HG03571 (cell line): Measurements from ENCODE around the gene TAS1R3.

ENCODE experiments used
- ATAC-seq: cut with Tn5 transposase; IDR thresholded peaks from one replicate; pipeline ENCODE4 v1.9.1; 2021; ENCODE audit not compliant: unreplicated experiment

Gene TAS1R3

GRCh38 chr1:1351511-1352427 lies 20.7 kb downstream of the TAS1R3 start:
- ATAC-seq: no peak

GRCh38 chr1:1352786-1353388 lies 21.8 kb downstream of the TAS1R3 start:
- no peak for ATAC-seq

GRCh38 chr1:1353389-1354151 lies 22.5 kb downstream of the TAS1R3 start:
- ATAC-seq: no peak

DNA sequence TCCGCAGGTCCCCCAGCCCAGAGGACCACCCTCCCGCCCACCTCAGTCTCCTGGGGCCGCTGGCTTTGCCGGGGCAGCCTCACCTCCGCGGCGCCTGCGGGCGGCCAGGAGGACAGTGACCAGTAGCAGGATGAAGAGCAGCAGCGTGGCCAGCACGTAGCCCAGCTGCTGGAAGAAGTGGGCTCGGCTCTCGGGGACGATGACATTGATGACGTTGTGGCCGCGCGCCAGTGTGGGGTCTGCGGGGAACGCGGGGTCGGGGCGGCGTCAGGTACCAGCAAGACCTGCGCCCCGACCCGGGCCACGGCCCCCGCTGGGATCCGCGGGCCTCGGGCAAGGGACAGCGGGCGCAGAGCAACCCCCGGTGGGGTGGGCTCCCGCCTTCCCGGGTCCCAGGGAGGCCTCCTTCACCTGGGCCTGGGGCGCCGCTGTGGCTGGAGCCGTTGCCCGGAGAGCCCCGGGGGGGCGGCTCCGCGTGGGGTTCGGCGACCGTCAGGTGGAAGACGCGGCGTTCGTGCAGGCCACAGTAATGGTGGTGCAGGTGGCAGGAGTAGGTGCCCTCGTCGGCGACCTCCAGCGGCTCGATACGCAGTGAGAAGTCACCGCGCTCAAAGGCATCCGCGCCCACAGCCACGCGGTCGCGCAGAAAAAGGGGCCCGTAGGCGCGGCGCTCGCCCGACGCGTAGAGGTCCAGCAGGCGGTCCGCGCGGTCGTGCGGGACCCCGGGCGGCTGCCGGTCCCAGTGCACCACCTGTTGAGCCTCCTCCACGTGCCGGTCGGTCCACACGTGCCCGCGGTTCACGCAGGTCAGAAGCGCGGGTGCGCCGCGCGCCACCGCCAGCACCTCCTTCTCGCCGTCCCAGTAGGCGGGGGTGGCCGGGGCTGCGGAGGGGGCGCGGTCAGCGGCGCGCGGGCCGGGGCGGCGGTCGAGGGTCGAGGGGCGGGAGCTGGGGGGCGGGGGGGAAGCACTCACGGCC lies 23.5 kb downstream of the TAS1R3 start:
- ATAC-seq: no peak

- ATAC-seq: no peak
Observed at GRCh38 chr1:1355416-1355815, 24.3 kb downstream of the TAS1R3 start.

- no peak for ATAC-seq
Observed at GRCh38 chr1:1356166-1356795, 25.2 kb downstream of the TAS1R3 start.

DNA sequence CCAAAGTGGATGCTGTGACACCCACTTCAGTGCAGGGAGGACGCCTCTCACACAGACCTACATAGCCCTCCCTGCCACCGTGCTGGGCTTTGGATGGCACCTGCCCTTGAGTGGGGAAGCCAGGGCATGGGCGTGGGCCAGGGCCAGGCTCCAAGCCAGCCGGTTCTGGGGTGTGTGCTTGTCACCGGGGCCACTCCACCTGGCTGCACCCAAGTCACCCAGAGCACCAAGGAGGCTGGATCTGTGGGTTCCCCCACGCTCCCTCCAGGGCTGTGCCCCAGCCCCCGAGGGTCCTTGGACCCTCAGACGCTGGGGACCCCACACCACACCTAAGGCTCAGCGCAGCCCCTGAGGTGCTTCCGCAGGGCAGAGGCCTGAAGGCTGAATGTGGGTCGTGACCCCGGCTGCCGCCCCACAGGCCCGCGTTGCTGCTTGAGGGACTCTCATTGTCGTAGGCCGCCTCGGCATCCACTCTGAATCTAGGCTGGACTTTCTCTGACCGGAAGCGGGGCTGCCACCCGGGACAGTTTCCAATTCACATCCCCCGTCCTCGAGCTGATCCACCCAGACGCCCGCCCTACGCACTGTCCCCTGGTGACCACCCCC lies 25.8 kb downstream of the TAS1R3 start:
- no peak for ATAC-seq

DNA sequence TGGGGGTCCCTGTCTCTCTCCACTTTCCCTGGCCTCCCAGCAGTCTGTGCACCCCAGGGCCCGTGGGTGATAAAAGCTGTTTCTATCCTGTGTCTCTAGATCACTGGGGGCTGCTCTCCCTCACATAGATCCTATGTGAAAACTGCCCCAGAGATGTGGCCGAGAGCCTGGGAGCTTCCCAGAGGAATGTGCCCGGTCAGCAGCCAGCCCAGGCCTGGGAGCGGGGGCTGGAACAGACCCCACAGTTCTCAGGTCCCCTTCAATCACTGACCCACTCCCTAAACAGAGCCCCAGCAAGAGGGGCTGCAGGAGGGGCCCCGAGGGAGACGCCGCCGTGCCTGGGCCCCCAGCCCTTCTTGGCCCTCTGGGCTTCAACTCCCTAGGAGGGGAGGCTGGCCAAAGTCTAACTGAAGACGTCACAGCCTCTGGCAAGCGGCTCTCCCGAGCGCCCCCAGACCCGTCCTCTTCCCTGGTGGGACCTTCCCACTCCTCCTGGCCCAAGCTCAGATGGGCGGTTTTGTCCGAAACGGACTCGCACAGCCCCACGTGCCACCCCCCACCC lies 26.9 kb downstream of the TAS1R3 start:
- no peak for ATAC-seq

- no peak for ATAC-seq
Observed at GRCh38 chr1:1358433-1359271, 27.6 kb downstream of the TAS1R3 start, which contains the start of gene MXRA8. Gene MXRA8, minus strand, starts transcription at chr1:1358555. Its CDS starts 51 bp downstream, at chr1:1358504.

GRCh38 chr1:1359308-1359663 lies 28.2 kb downstream of the TAS1R3 start:
- no peak for ATAC-seq

DNA sequence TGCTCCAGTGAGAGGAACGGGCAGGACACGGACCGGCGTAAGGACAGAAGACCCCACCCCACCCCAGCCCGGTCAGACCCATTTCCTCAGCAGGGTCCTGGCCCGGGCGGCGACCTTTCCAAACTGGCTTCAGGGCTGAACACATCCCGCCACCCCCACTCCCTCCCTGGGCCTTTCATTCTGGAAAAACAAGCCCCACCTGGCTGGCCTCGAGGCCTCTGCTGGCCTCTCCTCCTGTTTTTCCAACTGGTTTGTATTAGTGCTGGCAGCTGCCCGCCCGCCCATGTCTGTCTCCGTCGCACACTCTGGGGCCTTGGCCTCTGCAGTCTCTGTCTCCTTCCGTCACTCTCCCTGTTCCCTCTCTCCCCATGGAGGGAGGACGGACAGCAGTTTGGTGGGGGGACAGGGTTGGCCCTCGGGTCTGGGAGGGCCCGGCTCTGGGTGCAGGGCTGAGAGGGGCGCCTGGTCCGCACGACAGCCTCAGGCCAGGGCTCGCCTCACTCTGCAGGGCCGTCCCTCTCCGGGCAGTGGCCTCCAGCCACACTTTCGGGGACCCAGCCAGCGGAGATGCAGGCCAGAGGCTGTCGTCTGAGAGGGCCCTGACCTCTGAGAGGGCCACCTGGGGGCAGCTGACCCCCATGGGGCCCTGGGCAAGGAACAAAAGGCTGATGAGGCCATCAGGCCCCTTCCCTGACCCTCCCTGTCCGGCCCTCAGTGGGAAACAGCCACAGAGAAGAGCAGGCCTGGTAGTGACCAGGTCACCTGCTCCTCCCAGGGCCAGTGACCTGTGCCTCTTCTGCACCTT lies 28.8 kb downstream of the TAS1R3 start:
- ATAC-seq: no peak

- no peak for ATAC-seq
Observed at GRCh38 chr1:1360506-1361169, 29.6 kb downstream of the TAS1R3 start.

- ATAC-seq: no peak
Observed at GRCh38 chr1:1361233-1361981, 30.3 kb downstream of the TAS1R3 start.

DNA sequence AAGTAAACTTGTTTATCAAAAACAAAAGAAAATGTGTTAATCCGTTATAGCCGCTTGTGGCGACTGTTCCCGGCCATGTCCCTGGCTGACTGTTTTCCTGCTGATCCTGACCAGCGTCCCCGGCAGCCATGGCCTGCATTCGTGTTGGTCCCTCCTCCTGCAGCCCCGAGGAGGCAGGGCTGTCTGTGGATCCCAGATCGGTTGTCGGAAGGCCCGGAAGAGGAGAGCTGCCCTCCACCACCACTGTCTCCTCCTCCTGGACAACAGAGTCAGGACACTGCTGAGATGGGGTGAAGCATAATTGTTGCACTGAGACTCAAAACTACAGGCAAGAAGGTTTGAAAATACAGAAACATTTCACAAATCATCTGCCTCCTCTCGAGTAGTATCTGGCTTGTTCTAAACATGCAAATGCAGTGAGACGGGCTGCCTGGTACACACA lies 30.9 kb downstream of the TAS1R3 start:
- ATAC-seq: no peak

- ATAC-seq: no peak
Observed at GRCh38 chr1:1364266-1364665, 33.2 kb downstream of the TAS1R3 start.
